ENCODE data around the gene ANAPC13. TPM values are rescaled to one million over a fixed set of nuclear protein-coding genes. Genes with fewer than 3 reads are reported as not detected.

Gene ANAPC13
- total RNA-seq = 49.2 and 64.7 TPM in 2 replicates

DNA sequence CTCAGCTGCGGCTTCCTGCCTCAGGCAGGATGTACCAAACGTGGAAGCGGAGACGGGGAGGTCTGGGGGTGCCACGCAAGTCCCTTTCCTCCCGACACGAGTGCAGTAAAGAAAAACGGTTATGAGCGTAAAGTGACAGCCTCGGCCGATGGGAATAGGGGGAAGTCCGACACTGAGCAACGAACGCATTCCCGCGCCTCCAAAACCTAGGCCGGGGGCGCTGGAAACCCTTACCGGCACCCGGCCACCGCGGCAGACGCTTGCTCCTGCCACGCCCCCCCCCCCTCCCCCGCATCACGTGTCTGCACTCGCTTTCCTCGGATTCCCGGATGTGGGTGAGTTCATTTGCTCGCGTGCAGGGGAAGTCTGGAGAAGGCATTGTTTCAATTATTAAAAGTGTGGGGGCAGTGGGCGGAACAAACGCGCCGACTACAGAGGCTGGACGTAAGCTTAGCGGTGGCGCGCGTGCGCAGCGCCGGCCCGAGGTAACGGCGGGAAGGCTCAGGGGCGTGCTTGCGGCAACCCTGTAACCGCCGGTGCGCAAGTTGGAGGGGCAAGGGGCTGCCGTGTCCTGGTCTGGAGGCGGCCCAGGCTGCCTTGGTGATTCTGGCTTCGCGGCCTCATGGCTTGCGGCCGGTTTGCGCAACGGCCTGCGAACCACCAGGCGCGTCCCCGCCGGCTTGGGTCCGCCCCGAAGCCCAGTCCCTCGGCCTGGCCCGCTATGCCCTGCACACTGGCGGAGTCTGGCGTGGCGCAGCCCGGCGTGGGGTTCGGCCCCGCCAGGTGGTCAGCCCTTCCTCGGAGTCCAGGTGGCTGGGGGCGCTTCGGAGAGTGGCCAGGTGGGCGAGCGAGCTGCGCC is at the start of gene ANAPC13, which contains the start of gene CEP63:
Gene ANAPC13 (minus strand): TSS at position 268 of the 859 bp plus-strand sequence. CDS start 3,081 bp downstream, outside the sequence.
Gene CEP63 (plus strand): TSS at position 340 of the 859 bp plus-strand sequence. CDS start 9,264 bp downstream, outside the sequence.

Other genes with a start within 250 kb of the ANAPC13 start
- 52.6 and 57.8 TPM in 2 replicates for gene RYK, start 235.1 kb downstream of the ANAPC13 start, total RNA-seq
- 88.6 and 91.1 TPM in 2 replicates for gene AMOTL2, start 111.5 kb downstream of the ANAPC13 start, total RNA-seq
- gene CEP63, start 72 bp upstream of the ANAPC13 start, total RNA-seq = 17.3 and 17.4 TPM in 2 replicates
- not detected in 2 replicates for gene KY, start 165.0 kb upstream of the ANAPC13 start, total RNA-seq